Left lung (tissue), 10 donors: ENCODE results near the gene UGT1A7. TPM values are rescaled to one million over a fixed set of nuclear protein-coding genes. Genes with fewer than 3 reads are reported as not detected.

Experiments
- ATAC-seq: fragments of 200-7000 bp; cut with Tn5 transposase; one replicate; pipeline ENCODE4 v1.9.1; 2020; ENCODE audit warnings: moderate library complexity
- DNase-seq, 4 donors: peaks; one replicate each; pipeline ENCODE4 v3.0.0-alpha.2; 2013 to 2020
- H3K27ac ChIP-seq, 2 donors: fragments of 200-600 bp; sonication (generic) in 1 of 2; one replicate each; pipeline versions ENCODE4 v1.5.0 to v1.8.0; 2020 to 2021
- H3K27me3 ChIP-seq, 2 donors: fragments of 200-600 bp; sonication (generic) in 1 of 2; one replicate each; pipeline versions ENCODE4 v1.5.0 to v1.8.0; 2020 to 2021
- H3K36me3 ChIP-seq, 2 donors: fragments of 200-600 bp; sonication (generic) in 1 of 2; one replicate each; pipeline versions ENCODE4 v1.5.0 to v1.8.0; 2020 to 2021
- H3K4me1 ChIP-seq, 2 donors: fragments of 200-600 bp; one replicate each; pipeline ENCODE4 v1.8.0; 2021
- H3K4me3 ChIP-seq, 2 donors: fragments of 200-600 bp; sonication (generic) in 1 of 2; one replicate each; pipeline versions ENCODE4 v1.5.0 to v1.8.0; 2020 to 2021; ENCODE audit warnings: mild to moderate bottlenecking in 1 of 2
- H3K9me3 ChIP-seq, 2 donors: fragments of 200-600 bp; sonication (generic) in 1 of 2; one replicate each; pipeline versions ENCODE4 v1.5.0 to v1.8.0; 2020 to 2021
- CTCF ChIP-seq, 2 donors: fragments of 200-600 bp; sonication (generic) in 1 of 2; IDR thresholded peaks; one replicate each; pipeline versions ENCODE4 v1.5.0 to v1.8.0; 2021; ENCODE audit warnings: antibody characterized with exemption in 2 of 2
- intact Hi-C, 2 donors: fragments of 100-400 bp; cut with DNase I; formaldehyde crosslinking; loops; one replicate each; pipeline versions ENCODE4 v1.11.2 to v1.14.2; 2022
- polyA plus RNA-seq, 6 donors: library from polyadenylated mRNA; unstranded; fragments of 120-200 nt; gene quantifications; one replicate each; pipeline ENCODE4 v1.2.1, GENCODE V29; 2013; ENCODE audit not compliant: insufficient read length in 6 of 6
- total RNA-seq, 2 donors: library from RNA; stranded (reverse); fragmentation: NEBNext Ultra II Directional; extraction: Animal tissue kit (Norgen Biotek cat#: 25700); gene quantifications; one replicate each; pipeline ENCODE4 v1.2.1, GENCODE V29; 2021
- donor health status: DM: no; HTN: yes; CAD: no.
- donor health status: DM: no; HTN: no; CAD: no.

The UGT1A7 gene
- total and polyA plus RNA-seq, 8 donors = not detected

DNA sequence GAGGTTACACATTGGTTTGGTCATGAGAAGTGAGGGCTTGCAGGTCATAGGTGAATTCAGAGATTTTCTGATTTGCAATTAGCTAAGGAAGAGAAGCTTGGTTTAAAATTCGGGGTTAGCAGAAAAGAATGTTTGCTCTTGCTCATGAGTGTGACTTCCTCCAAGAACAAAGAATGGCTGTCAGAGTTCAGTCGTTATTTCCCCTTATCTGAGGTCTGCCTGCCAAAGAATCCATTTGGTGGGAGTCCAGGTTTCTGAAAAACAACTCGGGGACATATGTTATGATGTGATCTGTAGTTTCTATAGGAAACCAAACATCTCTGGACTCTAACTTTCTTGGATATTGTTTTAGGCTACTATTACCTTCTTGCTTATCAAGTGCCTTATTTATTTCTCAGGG is 7.8 kb downstream of the UGT1A7 start:
- Histone ChIP-seq H3K36me3 (no peaks in the 10 kb centered on the region), H3K9me3 (no peaks in the 10 kb centered on the region), H3K27ac (no peak overlapping the region), H3K4me1 (no peaks in the 10 kb centered on the region), H3K4me3 (no peak overlapping the region), H3K27me3 (no peaks in the 10 kb centered on the region)
- no peak for TF ChIP-seq CTCF (IDR thresholded peaks at IDR 0.05)
- intact Hi-C loops = no loop called here
- DNase-seq = peak in 1 of 4 donors; percentile 39
- no peak for ATAC-seq

DNA sequence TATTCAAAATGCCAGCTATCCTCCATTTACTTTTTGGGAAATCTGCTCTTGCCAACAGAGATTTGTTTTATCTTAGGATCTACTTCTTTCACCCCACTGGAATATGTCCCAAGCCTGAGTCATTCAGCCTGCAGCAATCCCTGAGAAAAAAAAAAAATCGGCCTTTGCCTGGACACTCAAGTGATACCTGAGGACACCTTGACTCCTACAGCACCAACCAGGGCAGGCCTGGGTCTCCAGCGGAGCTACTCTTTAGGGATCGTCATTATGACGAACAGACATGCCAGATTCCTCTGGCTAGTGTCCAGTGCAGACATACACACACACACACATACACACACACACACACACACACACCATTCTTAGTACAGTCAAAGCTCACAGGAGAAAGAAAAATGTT is 8.7 kb downstream of the UGT1A7 start:
- H3K27ac ChIP-seq = no peak overlapping the region
- no peaks in the 10 kb centered on the region for H3K9me3 ChIP-seq
- DNase-seq (no peak), ATAC-seq (no peak)
- no peaks in the 10 kb centered on the region for H3K27me3 ChIP-seq
- intact Hi-C loops = no loop called here
- H3K4me3 ChIP-seq = no peak overlapping the region
- H3K36me3 ChIP-seq = no peaks in the 10 kb centered on the region
- H3K4me1 ChIP-seq = no peaks in the 10 kb centered on the region
- no peak for TF ChIP-seq CTCF (IDR thresholded peaks at IDR 0.05)

DNA sequence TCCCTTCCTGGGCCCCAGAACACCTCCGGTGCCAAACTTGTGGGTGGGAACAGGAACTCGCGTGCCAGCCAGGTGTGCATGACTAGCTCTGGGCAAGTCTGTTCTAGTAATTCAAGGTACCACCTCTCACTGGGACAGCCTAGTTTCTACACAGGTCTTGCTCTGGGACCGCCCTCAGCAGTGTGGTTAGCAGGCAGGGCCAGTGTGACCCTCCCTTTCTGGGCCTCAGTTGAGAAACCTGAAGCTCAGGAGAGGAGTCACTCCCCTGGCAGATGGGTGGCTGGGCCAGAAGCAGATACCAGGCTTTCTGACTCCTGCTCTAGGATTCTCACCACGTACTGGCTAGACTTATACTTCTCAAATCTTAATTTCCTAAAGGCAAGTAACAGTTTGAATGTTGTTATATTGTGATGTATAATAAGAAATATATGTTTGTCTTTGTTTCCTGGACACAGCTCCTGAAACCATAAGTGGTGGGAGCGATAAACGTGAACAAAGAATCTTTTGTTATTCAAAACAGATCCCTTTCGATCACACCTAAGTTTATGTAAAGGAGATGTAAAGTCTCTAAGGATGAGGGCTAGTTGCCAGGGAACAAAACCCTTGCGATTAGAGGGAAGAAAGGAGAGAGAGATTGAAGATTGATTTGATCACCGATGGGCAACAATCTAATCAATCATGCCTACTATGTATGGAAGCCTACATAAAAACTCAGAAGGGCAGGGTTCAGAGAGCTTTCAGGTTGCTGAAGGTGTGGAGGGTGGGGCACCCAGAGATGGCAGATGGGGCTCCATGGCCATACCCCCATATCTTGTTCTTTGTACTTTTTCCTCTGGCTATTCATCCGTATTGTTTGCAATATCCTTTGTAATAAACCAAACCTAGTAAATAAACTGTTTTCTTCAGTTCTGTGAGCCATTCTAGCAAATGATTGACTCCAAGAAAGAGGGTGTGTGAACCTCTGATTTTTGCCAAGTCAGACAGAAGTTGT is 10.0 kb downstream of the UGT1A7 start:
- Histone ChIP-seq H3K27me3 (no peaks in the 10 kb centered on the region), H3K27ac (no peak overlapping the region), H3K4me1 (no peaks in the 10 kb centered on the region), H3K9me3 (no peaks in the 10 kb centered on the region), H3K36me3 (no peaks in the 10 kb centered on the region), H3K4me3 (no peak overlapping the region)
- DNase-seq (no peak), ATAC-seq (no peak)
- intact Hi-C loops = no loop called here
- TF ChIP-seq CTCF (IDR thresholded peaks at IDR 0.05) = no peak

DNA sequence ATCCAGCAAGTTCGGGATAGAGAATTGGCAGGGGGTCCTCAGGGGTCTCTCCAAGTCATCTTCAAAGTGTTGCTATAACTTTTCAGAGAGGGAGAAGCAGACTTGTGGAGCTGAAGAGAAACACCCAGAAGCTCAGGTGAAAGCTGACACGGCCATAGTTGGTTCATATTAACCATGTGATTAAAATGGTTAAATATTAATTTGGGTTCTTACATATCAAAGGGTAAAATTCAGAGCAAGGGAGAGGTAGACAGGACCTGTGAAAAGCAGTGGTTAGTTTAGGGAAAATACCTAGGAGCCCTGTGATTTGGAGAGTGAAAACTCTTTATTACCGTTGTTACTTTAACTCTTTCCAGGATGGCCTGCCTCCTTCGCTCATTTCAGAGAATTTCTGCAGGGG is 10.9 kb downstream of the UGT1A7 start, which contains the start of gene UGT1A6:
UGT1A6 (plus strand) TSS at position 243 of the 400 bp plus-strand sequence; CDS start at position 358, 115 bp downstream.
- no peaks in the 10 kb centered on the region for H3K4me1 ChIP-seq
- intact Hi-C loops = no loop called here
- H3K9me3 ChIP-seq = no peaks in the 10 kb centered on the region
- H3K27me3 ChIP-seq = no peaks in the 10 kb centered on the region
- H3K36me3 ChIP-seq = no peaks in the 10 kb centered on the region
- H3K4me3 ChIP-seq = no peak within 1 kb of the TSS
- no peak for TF ChIP-seq CTCF (IDR thresholded peaks at IDR 0.05)
- ATAC-seq (no peak), DNase-seq (no peak)
- H3K27ac ChIP-seq = no peak within 1 kb of the TSS

GRCh38 chr2:233693963-233694362 is 12.3 kb downstream of the UGT1A7 start:
- DNase-seq (no peak), ATAC-seq (no peak)
- H3K4me3 ChIP-seq = no peak overlapping the region
- no peaks in the 10 kb centered on the region for H3K9me3 ChIP-seq
- no peak for TF ChIP-seq CTCF (IDR thresholded peaks at IDR 0.05)
- H3K27me3 ChIP-seq = no peaks in the 10 kb centered on the region
- no peaks in the 10 kb centered on the region for H3K36me3 ChIP-seq
- intact Hi-C loops = no loop called here
- H3K27ac ChIP-seq = no peak overlapping the region
- H3K4me1 ChIP-seq = no peaks in the 10 kb centered on the region
